ES-I3 (cell line): ENCODE data around the gene MDFIC2.
"Not testable (repeated sequence)": the region's sequence is repeated elsewhere in the genome, so short reads cannot be mapped to it uniquely, and the experiment has no call there.

Experiments used
- H3K36me3 ChIP-seq: 2 replicates; pipeline ENCODE4 v1.6.1; 2013; ENCODE audit warnings: mild to moderate bottlenecking, low read length, control low read depth, moderate library complexity; ENCODE audit not compliant: insufficient read depth
- H3K4me1 ChIP-seq: 2 replicates; pipeline ENCODE4 v1.6.1; 2013; ENCODE audit warnings: mild to moderate bottlenecking, control low read depth, low read length; ENCODE audit not compliant: insufficient read depth
- H3K9ac ChIP-seq: 2 replicates; pipeline ENCODE4 v1.6.1; 2013; ENCODE audit warnings: low read depth, mild to moderate bottlenecking, low read length, moderate library complexity
- H3K9me3 ChIP-seq: 2 replicates; pipeline ENCODE4 v1.6.1; 2013; ENCODE audit warnings: mild to moderate bottlenecking, low read length, moderate library complexity; ENCODE audit not compliant: control insufficient read depth, insufficient read depth

Gene MDFIC2

DNA sequence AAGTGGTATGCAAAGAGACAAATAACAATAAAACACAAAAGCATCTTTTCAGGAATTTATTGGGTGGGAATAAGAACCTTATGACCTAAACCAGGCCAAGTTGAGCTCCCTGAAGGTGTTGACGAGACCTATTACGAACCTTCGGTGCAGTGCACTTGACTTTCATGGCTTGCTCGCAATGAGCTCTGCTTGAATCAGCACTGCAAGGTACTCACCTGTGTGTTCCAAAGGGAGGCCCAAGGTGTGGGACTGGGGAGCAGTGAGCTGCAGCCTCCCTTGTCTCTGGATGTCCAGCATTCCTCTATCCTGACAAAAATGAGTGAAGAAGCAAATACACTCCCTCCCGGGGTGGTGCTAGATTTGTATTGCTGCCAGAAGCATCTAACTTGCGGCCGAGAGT, at the start of gene MDFIC2:
Gene MDFIC2, minus strand, starts transcription at position 303 of the 400 bp plus-strand sequence. CDS start 665 bp downstream, outside the sequence.
- no peak within 1 kb of the TSS for H3K9ac ChIP-seq

DNA sequence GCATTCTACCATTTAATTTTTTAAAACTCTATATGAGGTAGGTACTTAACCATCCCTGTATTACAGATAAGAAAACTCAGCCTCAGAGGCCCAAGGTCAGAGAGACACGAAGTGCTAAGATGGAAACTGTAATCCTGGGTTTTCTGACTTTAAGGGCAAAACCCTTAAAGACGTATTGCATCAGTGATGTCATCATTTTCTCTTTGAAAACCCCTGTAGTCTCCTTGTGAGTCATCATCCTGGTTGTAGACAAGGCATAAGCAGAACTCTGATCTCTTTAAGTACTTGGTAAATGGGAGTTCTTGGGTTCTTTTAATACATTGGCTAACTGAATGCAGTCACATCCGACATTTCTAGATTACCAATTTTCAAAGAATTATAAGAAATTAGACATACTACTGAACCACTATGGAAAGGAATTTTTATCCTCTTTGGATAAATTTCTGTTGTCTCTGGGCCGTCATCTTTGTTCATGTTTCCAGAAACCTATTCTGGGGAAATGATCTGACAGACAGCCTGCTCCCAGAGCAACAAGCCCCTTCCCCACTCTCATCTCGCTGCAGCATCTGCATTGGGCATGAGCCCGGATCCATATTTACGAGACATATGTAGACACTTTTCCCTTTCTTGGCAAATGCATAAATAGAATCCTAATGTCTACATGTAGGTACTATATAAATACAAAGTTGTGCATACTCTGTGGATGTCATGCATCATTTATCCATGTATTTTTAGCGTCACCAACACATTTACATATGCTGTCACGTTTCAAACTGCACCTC, 48.7 kb upstream of the MDFIC2 start:
- peaks cover 6% of the 10 kb centered on the region; the same call in 1 of the 2 replicates for H3K4me1 ChIP-seq
- no peak overlapping the region for H3K9ac ChIP-seq
- H3K9me3 ChIP-seq: no peaks in the 10 kb centered on the region
- no peaks in the 10 kb centered on the region for H3K36me3 ChIP-seq

More for the DNA sequence above, at the start of gene MDFIC2:
- Histone ChIP-seq H3K4me1 (peaks cover 6% of the 10 kb centered on the region; the same call in 1 of the 2 replicates), H3K9me3 (no peaks in the 10 kb centered on the region), H3K36me3 (no peaks in the 10 kb centered on the region)

DNA sequence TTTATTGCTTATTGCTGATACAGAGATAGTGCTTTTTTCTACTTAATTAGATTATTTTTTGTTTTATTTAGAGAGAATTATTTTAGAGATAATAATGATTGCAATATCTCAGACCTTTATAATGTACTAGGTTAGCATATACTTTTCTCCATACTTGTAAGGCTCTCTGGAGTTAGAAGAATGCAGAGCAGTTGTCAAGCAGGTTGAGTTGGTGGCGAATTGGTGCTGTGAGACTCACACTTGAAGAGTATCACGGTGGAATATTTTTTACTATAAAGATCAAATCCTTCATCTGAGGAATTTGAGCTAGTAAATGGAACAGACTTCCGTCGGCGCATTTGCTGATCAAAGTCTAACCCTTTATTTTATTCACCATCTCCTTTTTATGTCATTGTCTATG, 47.3 kb upstream of the MDFIC2 start:
- H3K9me3 ChIP-seq: no peaks in the 10 kb centered on the region
- no peaks in the 10 kb centered on the region for H3K36me3 ChIP-seq
- H3K4me1 ChIP-seq: peaks cover 6% of the 10 kb centered on the region; the same call in 1 of the 2 replicates
- no peak overlapping the region for H3K9ac ChIP-seq

DNA sequence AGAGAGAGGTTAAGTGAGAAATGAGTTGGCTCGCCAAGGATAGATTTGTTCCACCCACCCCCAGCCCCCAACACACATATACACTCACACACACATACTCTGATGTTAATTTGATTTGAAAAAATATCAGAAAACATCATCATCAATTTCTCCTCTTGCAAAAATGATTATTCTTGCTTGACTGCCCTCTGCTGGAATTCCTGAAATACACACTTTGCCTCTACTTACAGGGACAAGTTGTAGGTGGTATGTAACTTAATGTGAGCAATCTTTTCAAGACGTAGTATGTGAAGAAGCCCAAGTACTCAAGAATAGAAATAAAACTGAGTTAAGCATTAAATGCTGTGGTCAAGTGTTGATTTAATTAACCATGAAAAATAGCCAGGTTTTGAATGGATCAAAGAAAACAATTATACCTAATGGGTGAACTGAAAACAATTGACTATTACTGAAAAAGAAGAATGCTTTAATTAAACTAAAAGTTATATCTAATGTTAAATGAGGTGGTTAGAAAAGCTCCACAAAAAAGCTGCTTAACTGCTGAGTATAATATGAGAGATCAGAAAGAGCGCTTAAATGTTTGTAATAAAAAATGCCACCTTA, 46.6 kb upstream of the MDFIC2 start:
- Histone ChIP-seq H3K4me1 (peaks cover 6% of the 10 kb centered on the region; the same call in 1 of the 2 replicates), H3K36me3 (no peaks in the 10 kb centered on the region), H3K9ac (no peak overlapping the region), H3K9me3 (no peaks in the 10 kb centered on the region)

GRCh38 chr3:70352215-70352614, 39.8 kb upstream of the MDFIC2 start:
- H3K9me3 ChIP-seq: peaks cover 11% of the 10 kb centered on the region; the same call in 1 of the 2 replicates
- no peak overlapping the region for H3K9ac ChIP-seq
- no peaks in the 10 kb centered on the region for H3K4me1 ChIP-seq
- no peaks in the 10 kb centered on the region for H3K36me3 ChIP-seq

DNA sequence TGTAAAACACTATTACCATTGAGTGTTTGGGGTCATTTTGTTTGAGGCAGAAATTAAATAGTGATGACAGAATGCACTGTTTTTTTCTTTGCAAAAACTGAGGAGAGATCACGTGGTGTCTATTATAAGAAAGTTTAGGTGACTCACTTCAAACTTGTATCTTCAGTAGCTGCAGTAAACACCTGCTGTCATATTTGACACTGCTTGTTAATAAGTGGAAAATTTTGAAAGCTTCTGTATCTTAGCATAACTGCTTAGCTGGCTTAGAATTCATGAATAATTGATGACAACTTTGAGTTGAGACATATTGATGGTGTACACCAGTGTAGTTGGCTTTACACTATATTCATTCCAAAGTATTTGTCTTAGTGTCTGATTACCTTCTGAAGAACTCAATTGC, 29.7 kb upstream of the MDFIC2 start:
- Histone ChIP-seq H3K4me1 (no peaks in the 10 kb centered on the region), H3K9ac (no peak overlapping the region)

DNA sequence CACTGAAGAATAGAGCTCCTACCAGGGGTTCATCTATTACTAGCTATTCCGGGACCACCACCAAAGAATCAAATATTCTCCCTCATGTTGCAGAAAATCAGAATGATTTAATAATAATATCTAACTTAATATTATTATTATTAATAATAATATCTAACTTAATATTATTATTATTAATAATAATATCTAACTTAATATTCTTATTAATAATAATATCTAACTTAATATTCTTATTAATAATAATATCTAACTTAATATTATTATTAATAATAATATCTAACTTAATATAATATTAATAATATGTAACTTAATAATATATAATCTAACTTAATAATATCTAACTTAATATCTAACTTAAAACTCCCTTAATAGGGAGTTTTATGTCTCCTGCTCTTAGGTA, 24.4 kb upstream of the MDFIC2 start:
- H3K9ac ChIP-seq, H3K36me3 ChIP-seq, H3K4me1 ChIP-seq, H3K9me3 ChIP-seq: not testable (repeated sequence)

More for the DNA sequence above, 29.7 kb upstream of the MDFIC2 start:
- H3K36me3 ChIP-seq: no peaks in the 10 kb centered on the region
- no peaks in the 10 kb centered on the region; the same call in none of the 2 replicates for H3K9me3 ChIP-seq

GRCh38 chr3:70333080-70333479, 20.6 kb upstream of the MDFIC2 start:
- H3K4me1 ChIP-seq: no peaks in the 10 kb centered on the region
- H3K36me3 ChIP-seq: no peaks in the 10 kb centered on the region
- H3K9ac ChIP-seq: no peak overlapping the region
- H3K9me3 ChIP-seq: no peaks in the 10 kb centered on the region

- Histone ChIP-seq H3K9ac (no peak overlapping the region), H3K36me3 (no peaks in the 10 kb centered on the region)
Measured at GRCh38 chr3:70315021-70315420, 2.6 kb upstream of the MDFIC2 start.

DNA sequence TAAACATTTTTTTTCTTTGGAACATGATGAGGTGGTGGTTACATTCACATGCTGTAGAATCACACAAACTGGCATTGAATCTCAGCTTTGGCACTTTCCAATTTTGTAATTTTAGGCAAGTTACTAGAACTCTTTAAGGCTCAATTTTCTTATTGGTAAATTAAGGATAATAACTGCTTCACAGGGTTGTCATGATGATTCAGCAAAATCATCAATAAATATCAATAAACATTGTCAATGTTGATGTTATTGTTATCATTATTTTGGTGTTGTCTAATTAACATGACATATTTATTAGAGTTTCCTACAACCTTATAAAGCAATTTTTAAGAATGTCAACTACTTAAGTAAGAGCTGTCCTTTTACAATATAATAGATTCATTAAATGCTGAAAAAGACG, 1.6 kb downstream of the MDFIC2 start:
- peaks cover 6% of the 10 kb centered on the region; the same call in 1 of the 2 replicates for H3K4me1 ChIP-seq
- H3K9ac ChIP-seq: no peak overlapping the region
- no peaks in the 10 kb centered on the region for H3K9me3 ChIP-seq
- H3K36me3 ChIP-seq: no peaks in the 10 kb centered on the region

More at GRCh38 chr3:70315021-70315420, 2.6 kb upstream of the MDFIC2 start:
- H3K4me1 ChIP-seq: peaks cover 6% of the 10 kb centered on the region; the same call in 1 of the 2 replicates
- H3K9me3 ChIP-seq: peaks cover 3% of the 10 kb centered on the region; the same call in 1 of the 2 replicates

- no peaks in the 10 kb centered on the region for H3K36me3 ChIP-seq
- peaks cover 6% of the 10 kb centered on the region; the same call in 1 of the 2 replicates for H3K4me1 ChIP-seq
- no peaks in the 10 kb centered on the region for H3K9me3 ChIP-seq
- no peak overlapping the region for H3K9ac ChIP-seq
Measured at GRCh38 chr3:70309591-70309990, 2.8 kb downstream of the MDFIC2 start.

DNA sequence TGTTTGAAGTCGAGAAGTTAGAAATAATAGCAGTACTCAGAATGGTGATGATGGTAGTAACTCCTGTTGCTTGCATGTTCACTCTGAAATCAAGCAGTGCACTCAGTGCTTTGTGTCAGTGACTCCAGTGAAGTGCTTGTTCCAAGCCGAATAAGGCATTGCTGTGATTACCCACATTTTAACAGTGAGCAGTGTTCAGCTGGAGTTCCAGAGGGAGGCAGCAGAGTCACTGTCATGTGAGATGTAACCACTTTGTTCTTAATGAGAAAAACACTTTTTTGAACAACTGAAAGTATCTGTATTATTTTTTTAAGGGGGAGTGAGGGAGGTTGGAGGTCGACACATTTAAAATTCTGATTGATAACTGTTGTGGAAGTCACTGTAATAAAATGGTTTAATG, 3.7 kb downstream of the MDFIC2 start:
- no peak overlapping the region for H3K9ac ChIP-seq
- H3K36me3 ChIP-seq: no peaks in the 10 kb centered on the region
- H3K4me1 ChIP-seq: peaks cover 6% of the 10 kb centered on the region; the same call in 1 of the 2 replicates
- H3K9me3 ChIP-seq: no peaks in the 10 kb centered on the region

- Histone ChIP-seq H3K4me1 (peaks cover 2% of the 10 kb centered on the region; the same call in 1 of the 2 replicates), H3K9me3 (no peaks in the 10 kb centered on the region), H3K9ac (no peak overlapping the region), H3K36me3 (no peaks in the 10 kb centered on the region)
Measured at GRCh38 chr3:70306736-70307135, 5.7 kb downstream of the MDFIC2 start.

- no peaks in the 10 kb centered on the region for H3K36me3 ChIP-seq
- peaks cover 3% of the 10 kb centered on the region; the same call in 1 of the 2 replicates for H3K4me1 ChIP-seq
- no peaks in the 10 kb centered on the region for H3K9me3 ChIP-seq
- H3K9ac ChIP-seq: no peak overlapping the region
Measured at GRCh38 chr3:70298385-70298784, 14.1 kb downstream of the MDFIC2 start.

DNA sequence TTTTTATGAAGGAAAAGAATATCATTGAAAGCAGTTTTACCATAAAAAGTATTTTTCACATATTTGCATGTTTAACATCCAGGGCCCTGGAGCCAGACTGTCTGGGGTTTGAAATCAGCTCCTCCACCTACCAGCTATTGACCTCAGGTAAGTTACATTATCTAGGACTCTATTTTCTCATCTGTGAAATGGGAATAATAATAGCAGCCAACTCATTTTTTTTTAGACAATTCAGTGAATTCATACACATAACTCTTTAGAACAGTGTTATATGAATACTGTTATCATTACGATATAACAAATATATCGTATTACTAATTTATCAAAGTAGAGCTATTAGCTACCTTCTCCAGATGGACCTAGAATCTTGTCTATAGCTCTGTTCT, 21.3 kb downstream of the MDFIC2 start:
- H3K4me1 ChIP-seq: peaks cover 3% of the 10 kb centered on the region; the same call in 1 of the 2 replicates
- no peaks in the 10 kb centered on the region for H3K9me3 ChIP-seq
- no peaks in the 10 kb centered on the region for H3K36me3 ChIP-seq
- no peak overlapping the region for H3K9ac ChIP-seq
